GM19023 (cell line): Measurements from ENCODE around the gene CHFR.
"Not testable (repeated sequence)": the region's sequence is repeated elsewhere in the genome, so short reads cannot be mapped to it uniquely, and the experiment has no call there.

Source experiments
- ATAC-seq: cut with Tn5 transposase; IDR thresholded peaks from one replicate; pipeline ENCODE4 v1.9.1; 2021; ENCODE audit warnings: mild to moderate bottlenecking, moderate library complexity; ENCODE audit not compliant: unreplicated experiment

CHFR gene

GRCh38 chr12:132841151-132841550 is 46.3 kb downstream of the CHFR start:
- no peak for ATAC-seq

GRCh38 chr12:132840536-132840935 is 46.9 kb downstream of the CHFR start:
- no peak for ATAC-seq

- ATAC-seq: no peak
Observed at GRCh38 chr12:132839558-132840235, 47.7 kb downstream of the CHFR start.

- no peak for ATAC-seq
Observed at GRCh38 chr12:132838410-132839080, 48.9 kb downstream of the CHFR start.

- ATAC-seq: no peak
Observed at GRCh38 chr12:132837693-132838409, 49.6 kb downstream of the CHFR start.

GRCh38 chr12:132836795-132837331 is 50.5 kb downstream of the CHFR start:
- no peak for ATAC-seq

- ATAC-seq: not testable (repeated sequence)
Observed at GRCh38 chr12:132836230-132836629, 51.2 kb downstream of the CHFR start.

- no peak for ATAC-seq
Observed at GRCh38 chr12:132835076-132836025, 52.1 kb downstream of the CHFR start.

- ATAC-seq: no peak
Observed at GRCh38 chr12:132834181-132834711, 53.2 kb downstream of the CHFR start.

- no peak for ATAC-seq
Observed at GRCh38 chr12:132833341-132833740, 54.1 kb downstream of the CHFR start.

- ATAC-seq: no peak
Observed at GRCh38 chr12:132831771-132832170, 55.6 kb downstream of the CHFR start.

- peak; percentile 91 for ATAC-seq
Observed at GRCh38 chr12:132828706-132829534, 58.5 kb downstream of the CHFR start, which contains the start of gene GOLGA3. Gene GOLGA3 (minus strand): TSS chr12:132828869. CDS start chr12:132822128, 6,741 bp downstream.

- ATAC-seq: peak; percentile 46
Observed at GRCh38 chr12:132827763-132828703, 59.4 kb downstream of the CHFR start.

GRCh38 chr12:132825861-132826260 is 61.5 kb downstream of the CHFR start:
- no peak for ATAC-seq

GRCh38 chr12:132825089-132825488 is 62.3 kb downstream of the CHFR start:
- ATAC-seq: no peak

GRCh38 chr12:132824053-132824452 is 63.4 kb downstream of the CHFR start:
- no peak for ATAC-seq

- no peak for ATAC-seq
Observed at GRCh38 chr12:132818562-132818961, 68.8 kb downstream of the CHFR start.

- ATAC-seq: no peak
Observed at GRCh38 chr12:132814232-132814631, 73.2 kb downstream of the CHFR start.
